ENCODE results near the gene DIP2C.
"Not testable (repeated sequence)": the region's sequence is repeated elsewhere in the genome, so short reads cannot be mapped to it uniquely, and the experiment has no call there.

Gene DIP2C

DNA sequence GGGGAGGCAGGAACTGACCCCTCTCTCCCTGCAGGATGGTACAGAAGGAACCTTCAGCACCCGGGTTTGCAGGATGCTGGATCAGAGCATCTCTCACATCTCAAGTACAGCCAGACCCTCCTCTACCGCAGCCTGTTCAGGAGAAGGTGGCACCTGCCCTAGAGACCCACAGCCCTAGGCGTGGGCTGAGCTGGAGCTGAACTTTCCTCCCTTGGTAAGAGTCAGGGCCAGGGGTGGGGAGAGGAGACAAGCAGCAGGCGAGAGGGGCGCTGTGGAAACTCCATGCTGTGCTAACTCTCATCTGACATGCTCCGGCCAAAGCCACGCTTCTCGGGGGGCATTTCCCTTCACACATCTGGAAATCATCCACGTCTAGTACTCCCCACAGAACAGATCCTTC lies 154.4 kb downstream of the DIP2C start:
- DNase-seq (ENCODE audit: low spot score) = no peak
- in situ Hi-C loops (cut with MboI; ENCODE audit: low pct_unique_long_range_greater_than_20kb, low sequenced_read_pairs, unreplicated experiment) = no loop called here
- TF ChIP-seq, protein P1, sequence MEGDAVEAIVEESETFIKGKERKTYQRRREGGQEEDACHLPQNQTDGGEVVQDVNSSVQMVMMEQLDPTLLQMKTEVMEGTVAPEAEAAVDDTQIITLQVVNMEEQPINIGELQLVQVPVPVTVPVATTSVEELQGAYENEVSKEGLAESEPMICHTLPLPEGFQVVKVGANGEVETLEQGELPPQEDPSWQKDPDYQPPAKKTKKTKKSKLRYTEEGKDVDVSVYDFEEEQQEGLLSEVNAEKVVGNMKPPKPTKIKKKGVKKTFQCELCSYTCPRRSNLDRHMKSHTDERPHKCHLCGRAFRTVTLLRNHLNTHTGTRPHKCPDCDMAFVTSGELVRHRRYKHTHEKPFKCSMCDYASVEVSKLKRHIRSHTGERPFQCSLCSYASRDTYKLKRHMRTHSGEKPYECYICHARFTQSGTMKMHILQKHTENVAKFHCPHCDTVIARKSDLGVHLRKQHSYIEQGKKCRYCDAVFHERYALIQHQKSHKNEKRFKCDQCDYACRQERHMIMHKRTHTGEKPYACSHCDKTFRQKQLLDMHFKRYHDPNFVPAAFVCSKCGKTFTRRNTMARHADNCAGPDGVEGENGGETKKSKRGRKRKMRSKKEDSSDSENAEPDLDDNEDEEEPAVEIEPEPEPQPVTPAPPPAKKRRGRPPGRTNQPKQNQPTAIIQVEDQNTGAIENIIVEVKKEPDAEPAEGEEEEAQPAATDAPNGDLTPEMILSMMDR (IDR thresholded peaks at IDR 0.05; ENCODE audit: extremely low read depth, insufficient read depth, missing control alignments) = no peak

DNA sequence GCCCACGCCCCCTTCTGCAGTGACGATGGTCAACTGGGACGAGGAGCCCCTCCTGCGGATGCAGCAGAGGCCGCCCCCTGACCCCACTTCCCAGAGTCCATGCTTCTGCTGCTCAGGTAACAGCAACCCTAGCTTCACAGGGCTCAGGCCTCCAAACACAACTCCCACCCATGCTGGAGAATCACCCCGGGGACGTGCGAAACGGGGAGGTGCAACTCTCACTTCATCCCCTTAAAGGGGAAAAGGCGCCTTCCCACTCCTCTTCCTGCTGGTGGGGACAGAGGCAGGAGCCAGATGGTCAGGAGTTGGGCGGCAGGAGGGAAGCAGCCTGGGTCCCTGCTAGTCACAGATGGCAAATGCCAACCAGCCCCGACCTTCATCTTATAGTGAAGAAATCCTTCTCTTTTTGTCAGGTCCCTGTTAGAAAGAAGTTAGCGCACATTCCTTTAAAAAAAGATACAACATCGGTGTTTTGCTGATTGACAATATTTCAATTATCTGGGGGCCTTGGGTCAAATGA lies 155.4 kb downstream of the DIP2C start:
- in situ Hi-C loops (cut with MboI; ENCODE audit: low pct_unique_long_range_greater_than_20kb, low sequenced_read_pairs, unreplicated experiment) = no loop called here
- DNase-seq (ENCODE audit: low spot score) = no peak
- TF ChIP-seq, protein P1 (IDR thresholded peaks at IDR 0.05; ENCODE audit: extremely low read depth, insufficient read depth, missing control alignments) = no peak

DNA sequence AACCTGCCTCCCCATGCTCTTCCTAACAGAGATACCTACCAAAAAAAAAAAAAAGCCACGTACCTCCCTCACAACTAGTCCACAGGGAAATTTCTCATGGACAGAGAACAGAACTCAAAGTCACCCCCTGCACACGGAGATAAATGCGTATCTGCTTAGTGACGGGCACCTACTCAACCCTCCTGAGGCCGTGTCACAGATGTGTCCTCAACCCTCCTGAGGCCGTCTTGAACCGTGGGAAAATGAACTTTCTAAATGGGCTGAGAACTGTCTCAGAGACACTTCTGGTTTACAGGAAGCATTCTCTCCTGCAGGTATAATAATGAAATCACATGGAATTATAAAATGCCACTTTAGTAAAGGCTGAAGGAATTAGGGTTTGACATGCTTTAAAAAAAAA lies 155.9 kb downstream of the DIP2C start:
- in situ Hi-C loops (cut with MboI; ENCODE audit: low pct_unique_long_range_greater_than_20kb, low sequenced_read_pairs, unreplicated experiment) = no loop called here
- TF ChIP-seq, protein P1 (IDR thresholded peaks at IDR 0.05; ENCODE audit: extremely low read depth, insufficient read depth, missing control alignments) = no peak
- DNase-seq (ENCODE audit: low spot score) = no peak

DNA sequence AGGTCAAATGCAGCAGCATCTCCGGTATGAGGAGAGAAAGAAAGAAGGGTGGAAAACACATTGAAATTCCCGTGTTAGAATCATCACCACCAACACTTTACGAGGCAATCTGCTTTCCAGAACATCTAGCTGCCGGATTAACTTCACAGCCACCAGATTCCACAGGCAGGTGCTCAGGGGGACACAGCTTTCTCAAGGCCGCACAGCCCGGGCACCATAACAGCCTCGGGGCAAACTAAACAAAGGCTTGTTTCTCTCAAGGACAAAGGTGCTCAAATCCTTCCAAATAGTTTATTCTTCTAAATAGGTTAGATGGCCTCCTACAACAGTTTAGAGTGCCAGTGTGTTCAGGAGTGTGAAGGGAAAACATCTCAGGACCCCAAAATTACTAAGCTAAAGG lies 156.3 kb downstream of the DIP2C start:
- in situ Hi-C loops (cut with MboI; ENCODE audit: low pct_unique_long_range_greater_than_20kb, low sequenced_read_pairs, unreplicated experiment) = no loop called here
- DNase-seq (ENCODE audit: low spot score) = no peak
- TF ChIP-seq, protein P1 (IDR thresholded peaks at IDR 0.05; ENCODE audit: extremely low read depth, insufficient read depth, missing control alignments) = no peak

DNA sequence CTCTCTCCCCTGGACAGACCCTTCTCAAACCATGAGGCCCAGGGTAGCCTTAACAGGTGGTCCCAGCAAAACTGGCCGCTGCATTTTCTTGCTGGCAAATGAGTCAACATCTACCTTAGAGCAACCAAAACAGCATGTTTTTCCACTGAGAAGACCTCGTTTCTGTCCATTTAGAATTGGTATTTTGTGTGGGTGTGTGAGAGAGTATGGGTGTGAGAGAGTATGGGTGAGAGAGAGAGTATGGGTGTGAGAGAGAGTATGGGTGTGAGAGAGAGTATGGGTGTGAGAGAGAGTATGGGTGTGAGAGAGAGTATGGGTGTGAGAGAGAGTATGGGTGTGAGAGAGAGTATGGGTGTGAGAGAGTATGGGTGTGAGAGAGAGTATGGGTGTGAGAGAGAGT lies 157.1 kb downstream of the DIP2C start:
- in situ Hi-C loops (cut with MboI; ENCODE audit: low pct_unique_long_range_greater_than_20kb, low sequenced_read_pairs, unreplicated experiment); DNase-seq (ENCODE audit: low spot score): not testable (repeated sequence)

DNA sequence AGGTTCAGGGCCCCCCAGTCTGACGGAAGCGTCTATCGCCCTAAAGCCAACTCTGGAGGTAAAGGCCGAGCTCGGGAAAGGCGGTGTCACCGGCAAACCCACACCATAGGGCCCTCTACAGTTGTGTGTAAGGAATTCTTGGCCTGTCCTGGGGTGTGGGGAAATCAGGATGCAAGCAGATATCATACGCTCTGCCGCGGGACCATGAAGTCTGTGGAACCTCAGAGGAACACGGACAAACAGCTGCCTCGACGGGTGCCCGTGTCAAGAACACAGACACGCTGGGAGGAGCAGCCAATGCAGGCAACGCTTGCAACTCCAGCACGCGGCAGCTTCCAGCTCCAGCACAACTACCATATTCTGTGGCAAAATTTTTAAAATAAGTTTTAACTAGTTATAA lies 157.9 kb downstream of the DIP2C start:
- TF ChIP-seq, protein P1 (IDR thresholded peaks at IDR 0.05; ENCODE audit: extremely low read depth, insufficient read depth, missing control alignments) = no peak
- no peak for DNase-seq (ENCODE audit: low spot score)
- in situ Hi-C loops (cut with MboI; ENCODE audit: low pct_unique_long_range_greater_than_20kb, low sequenced_read_pairs, unreplicated experiment) = no loop called here

DNA sequence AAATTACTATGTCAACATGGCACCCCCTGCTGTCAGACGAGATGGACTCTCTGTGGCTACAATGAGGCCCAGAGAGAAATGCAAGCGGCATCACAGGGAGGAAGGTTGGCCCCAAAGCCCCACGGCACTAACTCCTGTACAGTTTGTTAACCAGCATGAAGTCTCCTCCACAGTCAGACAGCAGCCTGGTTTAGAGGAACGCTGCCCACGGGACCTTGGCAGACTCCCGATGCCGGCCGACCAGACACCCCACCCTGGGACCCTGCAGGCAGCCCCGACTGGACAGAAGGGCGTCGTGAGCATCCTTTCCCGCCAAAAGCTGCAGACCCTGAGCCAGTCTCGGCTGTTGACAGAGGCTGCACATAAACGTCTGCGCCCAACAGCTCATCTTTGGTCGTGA lies 158.8 kb downstream of the DIP2C start:
- in situ Hi-C loops (cut with MboI; ENCODE audit: low pct_unique_long_range_greater_than_20kb, low sequenced_read_pairs, unreplicated experiment) = no loop called here

More for the DNA sequence above, 158.8 kb downstream of the DIP2C start:
- DNase-seq (ENCODE audit: low spot score) = no peak
- TF ChIP-seq, protein P1 (IDR thresholded peaks at IDR 0.05; ENCODE audit: extremely low read depth, insufficient read depth, missing control alignments) = no peak
